ENCODE measurements around the gene ORAI3.

DNA sequence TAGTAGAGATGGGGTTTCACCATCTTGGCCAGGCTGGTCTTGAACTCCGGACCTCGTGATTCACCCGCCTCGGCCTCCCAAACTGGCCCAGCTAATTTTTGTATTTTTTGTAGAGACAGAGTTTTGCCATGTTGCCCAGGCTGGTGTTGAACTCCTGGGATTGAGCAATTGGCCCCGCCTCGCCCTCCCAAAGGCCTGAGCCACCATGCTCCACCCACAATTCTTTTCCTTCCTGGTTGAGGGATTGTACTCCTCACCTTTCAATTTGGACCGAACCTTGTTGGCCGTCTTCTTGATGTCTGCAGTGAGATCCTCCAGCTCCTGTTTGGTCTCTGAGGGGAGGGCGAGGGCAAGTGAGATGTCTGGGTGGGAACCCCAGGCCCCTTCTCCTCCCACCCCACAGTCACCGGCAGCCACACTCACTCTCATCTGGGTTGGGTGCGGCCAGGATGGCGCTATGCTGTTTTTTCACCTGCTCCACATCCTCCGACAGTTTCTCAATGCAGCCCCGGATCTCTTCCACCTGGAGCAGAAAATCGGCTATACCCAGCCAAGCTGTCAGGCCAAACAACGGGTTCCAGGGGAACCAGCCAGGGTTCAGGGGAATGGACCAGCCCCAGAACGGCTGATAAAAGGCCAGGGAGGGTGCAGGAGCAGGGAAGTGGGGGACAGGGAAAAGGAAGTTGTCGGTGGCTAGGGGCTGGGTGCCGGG is 52.0 kb downstream of the ORAI3 start:
- TF ChIP-seq CTCF (IDR thresholded peaks at IDR 0.05) (no peak), POLR2A (IDR thresholded peaks at IDR 0.05) (no peak)

Measured in testis (tissue), 2 donors.